NCI-H2227 treated with DMSO at 0.1 percent for 48 hours (cell line): ENCODE results near the gene ARL10.
"Not testable (repeated sequence)": the region's sequence is repeated elsewhere in the genome, so short reads cannot be mapped to it uniquely, and the experiment has no call there.

Source experiments
- DNase-seq: peaks from one replicate; lab custom pipeline; 2025; lab: John Stamatoyannopoulos, UW

The ARL10 gene

DNA sequence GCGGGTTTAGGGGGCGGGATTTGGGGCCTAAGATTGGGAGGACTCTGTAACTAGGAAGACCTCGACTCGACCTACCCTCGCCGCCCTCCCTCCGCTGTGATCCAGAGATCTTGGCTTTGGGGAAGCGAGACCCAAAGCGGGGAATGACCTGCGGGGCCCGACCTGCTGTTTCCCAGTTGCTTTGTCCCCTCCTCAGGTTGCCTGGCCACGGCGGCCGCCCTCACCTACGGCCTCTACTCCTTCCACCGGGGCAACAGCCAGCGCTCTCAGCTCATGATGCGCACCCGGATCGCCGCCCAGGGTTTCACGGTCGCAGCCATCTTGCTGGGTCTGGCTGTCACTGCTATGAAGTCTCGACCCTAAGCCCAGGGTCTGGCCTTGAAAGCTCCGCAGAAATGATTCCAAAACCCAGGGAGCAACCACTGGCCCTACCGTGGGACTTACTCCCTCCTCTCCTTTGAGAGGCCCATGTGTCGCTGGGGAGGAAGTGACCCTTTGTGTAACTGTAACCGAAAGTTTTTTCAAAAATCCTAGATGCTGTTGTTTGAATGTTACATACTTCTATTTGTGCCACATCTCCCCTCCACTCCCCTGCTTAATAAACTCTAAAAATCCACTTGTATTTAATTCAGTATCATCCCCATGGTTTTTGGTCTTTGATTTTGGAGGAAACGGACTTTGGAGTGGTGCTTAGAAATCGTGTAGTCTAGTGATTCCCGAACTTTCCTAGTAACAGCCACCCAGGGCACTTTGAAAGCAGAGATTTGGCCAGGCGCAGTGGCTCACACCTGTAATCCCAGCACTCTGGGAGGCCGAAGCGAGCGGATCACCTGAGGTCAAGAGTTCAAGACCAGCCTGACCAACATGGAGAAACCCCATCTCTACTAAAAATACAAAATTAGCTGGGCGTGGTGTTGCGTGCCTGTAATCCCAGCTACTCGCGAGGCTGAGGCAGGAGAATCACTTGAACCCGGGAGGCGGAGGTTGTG lies 24.1 kb downstream of the ARL10 start:
- DNase-seq, result no peak

- DNase-seq, result no peak
Observed at GRCh38 chr5:176391479-176391878, 26.2 kb downstream of the ARL10 start.

DNA sequence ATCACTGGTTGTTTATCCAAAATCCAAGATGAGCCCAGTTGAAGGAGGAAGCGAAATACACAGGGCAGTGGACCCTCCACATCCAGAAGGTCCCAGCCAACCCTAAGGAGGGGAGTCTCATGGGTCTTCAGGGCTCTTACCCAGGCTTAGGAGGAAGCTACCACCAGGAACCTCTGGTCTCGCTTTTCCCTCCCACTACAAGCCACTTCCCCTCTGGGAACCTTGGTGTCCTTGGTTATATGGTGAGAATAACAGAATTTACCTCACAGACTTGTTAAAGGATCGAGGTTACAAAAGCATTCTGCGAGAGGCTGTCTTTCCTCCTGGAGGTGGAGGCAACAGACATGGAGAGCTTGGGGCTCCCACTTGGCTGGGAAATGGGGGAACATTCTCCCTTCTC lies 26.7 kb downstream of the ARL10 start:
- DNase-seq, result no peak

- DNase-seq, result no peak
Observed at GRCh38 chr5:176392526-176392925, 27.2 kb downstream of the ARL10 start.

DNA sequence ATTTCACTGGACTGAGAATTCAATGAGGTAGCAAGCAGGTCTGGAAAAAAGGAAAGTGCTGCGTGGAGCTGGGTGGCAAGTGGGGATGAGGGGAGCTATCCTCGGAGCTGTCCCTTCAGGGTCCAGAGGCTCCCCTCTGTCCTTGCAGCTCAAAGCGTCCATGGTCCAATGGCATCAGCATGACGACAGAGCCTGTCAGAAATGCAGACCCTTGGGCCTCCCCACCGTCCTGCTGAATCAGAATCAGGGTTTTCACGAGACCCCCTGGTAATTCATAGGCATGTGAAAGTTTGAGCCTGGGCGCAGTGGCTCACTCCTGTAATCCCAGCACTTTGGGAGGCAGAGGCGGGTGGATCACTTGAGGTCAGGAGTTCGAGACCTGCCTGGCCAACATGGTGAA lies 28.8 kb downstream of the ARL10 start:
- no peak for DNase-seq

- no peak for DNase-seq
Observed at GRCh38 chr5:176394881-176395675, 29.8 kb downstream of the ARL10 start.

- no peak for DNase-seq
Observed at GRCh38 chr5:176396330-176396729, 31.0 kb downstream of the ARL10 start.

DNA sequence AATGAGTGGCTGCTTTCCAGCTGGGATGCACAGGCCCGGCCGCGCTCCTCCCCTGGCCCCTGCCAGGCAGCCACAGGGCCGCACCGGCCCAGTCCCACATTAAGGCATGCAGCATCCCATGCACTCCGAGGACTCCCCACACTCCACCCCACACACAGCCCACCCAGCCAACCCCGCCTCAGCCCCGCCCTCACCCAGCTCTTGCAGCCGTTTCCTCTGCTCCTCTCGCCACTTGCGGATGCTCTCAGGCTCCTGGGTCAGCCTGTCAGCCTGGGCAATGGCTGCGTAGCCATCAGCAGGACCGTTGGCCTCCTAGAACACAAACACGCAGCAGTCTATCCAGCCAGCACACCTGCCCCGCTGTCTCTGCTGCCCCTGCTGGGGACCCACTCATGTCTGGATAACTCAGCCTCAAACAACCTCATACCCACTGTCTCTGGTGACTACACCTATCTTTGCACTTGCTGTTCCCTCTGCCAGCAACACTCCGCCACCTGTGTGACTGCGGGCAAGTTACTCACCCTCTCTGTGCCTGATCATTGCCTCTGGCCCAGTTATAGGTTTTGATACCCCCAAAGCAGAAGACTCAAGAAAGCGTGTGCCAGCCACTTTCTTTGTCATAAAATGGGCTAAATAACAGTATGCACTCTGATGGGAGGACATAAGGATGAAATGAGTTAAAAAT lies 32.6 kb downstream of the ARL10 start:
- DNase-seq, result no peak

DNA sequence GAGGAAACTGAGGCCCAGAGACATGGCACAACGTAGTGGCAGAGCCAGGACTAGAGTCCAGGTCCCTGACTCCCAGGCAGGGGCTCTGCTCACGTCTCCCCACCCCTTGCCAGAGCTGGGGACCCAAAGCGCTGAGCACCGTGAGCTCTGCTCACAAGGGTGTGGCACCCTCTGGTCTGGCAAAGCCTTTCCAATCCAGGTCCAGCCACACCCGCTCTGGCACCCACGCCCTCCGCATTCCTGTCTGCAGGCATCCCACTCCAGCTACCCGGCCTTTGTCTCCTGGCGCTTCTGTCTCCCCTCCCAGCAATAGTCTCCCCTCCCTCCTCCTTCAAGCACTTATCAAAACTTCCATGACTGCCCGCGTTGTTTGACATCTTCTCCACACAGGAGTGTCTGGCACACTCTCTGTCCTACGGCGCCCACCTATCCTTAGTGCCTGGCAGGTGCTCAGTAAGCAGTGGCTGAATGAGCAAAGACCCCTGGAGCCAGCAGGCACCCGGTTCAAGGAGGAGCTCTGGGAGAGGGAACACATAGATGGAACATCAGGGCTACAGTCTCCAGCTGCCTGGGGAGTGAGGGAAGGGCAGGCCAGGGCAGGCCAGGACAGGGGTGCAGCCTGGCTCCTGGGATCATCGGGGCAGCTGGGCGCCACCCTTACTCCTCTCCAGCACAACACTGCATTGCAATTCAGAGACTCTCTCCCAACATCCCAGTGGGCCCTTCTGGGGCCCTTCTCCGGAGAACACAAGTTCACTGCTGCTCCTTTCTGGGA lies 35.3 kb downstream of the ARL10 start:
- no peak for DNase-seq

DNA sequence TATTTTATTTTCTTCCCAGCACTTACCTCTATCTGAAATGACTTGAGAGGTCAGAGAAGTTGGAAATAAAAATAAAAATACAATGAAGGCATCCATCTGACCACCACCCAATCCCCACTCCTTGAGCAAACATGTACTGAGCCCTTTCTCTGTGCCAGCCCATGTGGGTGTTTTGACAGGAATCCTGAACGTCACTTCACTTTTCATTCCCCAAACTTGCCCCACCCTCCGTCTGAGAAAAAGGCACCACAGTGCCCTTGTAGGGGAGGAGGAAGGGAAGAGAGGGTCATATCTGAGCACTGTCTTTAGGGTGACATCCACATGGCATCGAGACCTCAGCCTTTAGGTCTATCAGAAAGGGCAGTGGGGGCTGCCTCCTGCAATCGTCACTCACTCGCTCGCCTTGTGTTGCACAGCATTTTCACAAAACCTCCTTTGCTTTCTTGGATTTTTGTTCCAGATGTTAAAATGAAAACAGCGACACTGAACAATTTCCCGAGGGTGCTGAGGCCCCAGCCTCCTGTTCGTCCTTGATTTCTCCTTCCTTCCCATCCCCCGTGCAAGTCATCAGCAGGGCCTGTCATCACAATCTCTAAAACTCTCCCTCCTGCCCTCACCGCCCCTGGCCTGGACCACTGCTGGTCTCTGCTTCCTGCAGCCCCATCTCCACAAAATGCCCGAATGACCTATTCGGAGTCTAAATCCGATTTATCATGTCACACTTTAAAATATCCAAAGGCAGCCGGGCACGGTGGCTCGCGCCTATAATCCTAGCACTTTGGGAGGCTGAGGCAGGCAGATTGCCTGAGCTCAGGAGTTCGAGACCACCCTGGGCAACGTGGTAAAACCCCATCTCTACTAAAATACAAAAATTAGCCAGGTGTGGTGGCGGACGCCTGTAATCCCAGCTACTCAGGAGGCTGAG lies 36.3 kb downstream of the ARL10 start:
- no peak for DNase-seq

DNA sequence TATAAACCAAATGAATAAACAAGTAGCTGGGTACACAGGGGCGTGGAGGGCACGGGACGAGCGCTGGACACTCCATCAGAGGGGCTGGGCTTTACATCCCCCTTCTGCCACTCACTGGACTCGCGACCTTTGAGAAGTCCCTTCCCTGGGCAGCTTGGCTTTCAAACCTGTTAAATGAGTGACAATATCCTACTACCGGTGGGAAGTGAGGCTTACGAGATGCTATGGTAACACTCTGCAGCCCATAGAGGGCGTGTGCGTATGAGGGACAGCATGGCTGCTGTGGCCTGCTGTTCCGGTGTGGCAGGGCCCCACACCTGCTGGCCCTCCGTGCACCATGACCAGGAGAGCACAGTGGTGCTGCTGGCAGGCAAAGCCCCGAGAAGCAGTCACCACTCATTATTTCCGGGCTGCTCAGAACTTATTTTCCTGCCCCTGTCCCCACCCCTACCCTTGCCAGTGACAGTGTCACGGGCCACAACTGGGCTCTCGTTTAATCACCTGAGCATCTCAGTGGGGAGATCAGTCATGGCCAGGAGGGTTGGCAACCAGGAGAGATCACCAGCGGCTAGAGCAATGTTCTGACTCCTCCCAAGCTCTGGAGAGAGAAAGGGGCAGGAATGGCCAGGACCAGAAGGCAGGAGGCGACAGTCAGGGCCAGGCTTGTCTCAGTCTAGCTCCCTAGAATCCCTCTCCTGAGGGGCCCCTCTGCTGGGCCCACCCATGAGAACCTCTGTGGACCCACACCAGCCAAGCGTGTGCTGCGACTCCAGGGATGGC lies 40.6 kb downstream of the ARL10 start:
- DNase-seq, result no peak

GRCh38 chr5:176406436-176407052 lies 41.3 kb downstream of the ARL10 start:
- no peak for DNase-seq

DNA sequence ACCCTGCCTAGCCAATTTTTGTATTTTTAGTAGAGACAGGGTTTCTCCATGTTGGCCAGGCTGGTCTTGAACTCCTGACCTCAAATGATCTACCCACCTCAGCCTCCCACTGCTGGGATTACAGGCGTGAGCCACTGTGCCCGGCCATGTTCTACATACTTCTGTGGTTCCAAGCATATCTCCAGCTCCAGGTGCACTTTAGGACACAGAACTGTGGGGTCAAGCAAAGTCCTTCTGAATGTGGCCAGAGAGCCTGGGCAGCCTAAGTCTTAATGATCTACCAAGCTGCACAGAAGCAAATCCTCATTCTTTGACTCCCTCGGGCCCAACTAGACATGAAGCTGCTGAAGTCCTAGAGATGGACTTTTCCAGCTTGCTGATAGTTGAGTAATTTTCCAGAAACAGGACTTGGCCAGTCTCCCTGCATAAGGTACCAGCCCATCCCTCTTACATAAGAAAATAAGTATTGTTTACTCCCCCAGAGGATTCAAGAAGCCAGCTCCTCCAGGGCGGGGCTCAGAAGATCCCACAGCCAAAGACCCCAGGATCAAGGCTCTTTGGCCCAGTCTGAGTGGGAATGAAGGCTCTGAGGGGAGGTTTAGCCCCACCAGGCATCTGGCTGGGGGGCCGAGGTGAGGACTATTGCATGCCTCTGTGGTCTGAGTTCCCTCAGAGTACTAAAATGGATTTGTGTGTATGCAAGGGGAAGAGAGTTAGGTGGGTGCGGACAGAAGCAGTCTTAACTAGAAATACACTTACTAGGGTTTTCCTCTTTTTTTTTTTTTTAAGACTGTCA lies 42.4 kb downstream of the ARL10 start:
- DNase-seq, result no peak

DNA sequence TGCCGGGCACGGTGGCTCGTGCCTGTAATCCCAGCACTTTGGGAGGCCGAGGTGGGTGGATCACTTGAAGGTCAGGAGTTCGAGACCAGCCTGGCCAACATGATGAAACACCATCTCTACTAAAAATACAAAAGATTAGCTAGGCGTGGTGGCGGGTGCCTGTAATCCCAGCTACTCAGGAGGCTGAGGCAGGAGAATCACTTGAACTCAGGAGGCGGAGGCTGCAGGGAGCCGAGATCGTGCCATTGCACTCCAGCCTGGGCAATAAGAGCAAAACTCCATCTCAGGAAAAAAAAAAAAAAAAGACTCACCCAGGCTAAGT lies 42.9 kb downstream of the ARL10 start:
- not testable (repeated sequence) for DNase-seq

DNA sequence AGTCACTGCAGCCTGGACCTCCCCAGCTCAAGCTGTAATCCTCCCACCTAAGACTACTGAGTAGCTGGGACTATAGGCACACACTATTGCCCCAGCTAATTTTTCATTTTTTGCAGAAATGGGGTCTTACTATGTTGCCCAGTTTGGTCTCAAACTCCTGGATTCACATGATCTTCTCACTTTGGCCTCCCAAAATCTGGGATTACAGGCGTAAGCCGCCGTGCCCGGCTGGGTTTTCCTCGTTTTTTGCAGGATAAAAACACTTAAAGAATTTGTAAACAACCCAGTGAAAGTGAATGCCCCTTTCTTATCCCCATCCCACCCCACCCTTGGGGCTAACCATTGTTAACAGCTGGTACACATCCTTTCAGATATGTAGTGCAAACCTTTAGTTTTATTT lies 43.3 kb downstream of the ARL10 start:
- DNase-seq, result no peak

GRCh38 chr5:176409765-176410164 lies 44.5 kb downstream of the ARL10 start:
- DNase-seq, result no peak

DNA sequence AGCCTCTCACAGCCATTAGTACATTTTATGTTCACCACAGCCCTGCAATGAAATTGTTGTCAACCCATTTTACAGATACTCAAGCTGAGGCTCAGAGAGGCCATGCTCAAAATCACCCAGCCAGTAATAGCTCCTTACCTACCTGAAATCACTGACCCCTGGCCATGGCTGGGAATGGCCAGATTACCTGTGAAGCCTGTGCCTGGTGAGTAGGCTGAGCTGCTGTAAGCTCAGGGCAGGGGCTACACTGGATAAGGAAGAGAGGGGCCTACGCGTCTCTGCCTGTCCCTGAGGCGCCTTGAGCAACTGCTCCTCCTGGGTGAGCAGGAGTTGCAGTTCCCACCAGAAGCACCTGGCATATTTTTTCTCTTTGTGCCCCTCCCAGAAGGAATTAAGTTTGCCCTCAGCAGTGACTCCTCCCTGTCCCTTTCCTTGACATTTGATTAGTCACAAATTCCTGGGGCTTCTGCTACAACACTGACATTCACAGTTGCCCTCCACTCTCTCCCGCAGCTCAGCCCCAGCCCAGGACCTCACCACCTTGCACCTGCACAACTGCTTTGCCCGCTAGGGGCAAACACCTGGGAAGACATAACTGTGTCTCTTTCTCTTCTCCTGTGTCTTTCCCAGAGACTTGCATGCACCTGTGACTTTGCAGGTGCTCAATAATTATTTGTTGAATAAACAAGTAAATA lies 45.3 kb downstream of the ARL10 start:
- DNase-seq, result no peak
